OCI-LY3 (cell line): ENCODE data around the gene OXNAD1.

Source experiments
- EZH2phosphoT487 ChIP-seq: fragments of 200-600 bp; shearing (Covaris generic); IDR thresholded peaks from 2 replicates; pipeline ENCODE4 v1.6.1; 2018; ENCODE audit warnings: antibody characterized with exemption, mixed run types, low read depth
- TF ChIP-seq, protein P1 (sequence below): fragments of 200-600, 300-600 bp; sonication (generic); IDR thresholded peaks from 2 replicates; pipeline ENCODE4 v1.5.1; 2014; ENCODE audit warnings: antibody characterized with exemption, low read length, low read depth

DNA sequence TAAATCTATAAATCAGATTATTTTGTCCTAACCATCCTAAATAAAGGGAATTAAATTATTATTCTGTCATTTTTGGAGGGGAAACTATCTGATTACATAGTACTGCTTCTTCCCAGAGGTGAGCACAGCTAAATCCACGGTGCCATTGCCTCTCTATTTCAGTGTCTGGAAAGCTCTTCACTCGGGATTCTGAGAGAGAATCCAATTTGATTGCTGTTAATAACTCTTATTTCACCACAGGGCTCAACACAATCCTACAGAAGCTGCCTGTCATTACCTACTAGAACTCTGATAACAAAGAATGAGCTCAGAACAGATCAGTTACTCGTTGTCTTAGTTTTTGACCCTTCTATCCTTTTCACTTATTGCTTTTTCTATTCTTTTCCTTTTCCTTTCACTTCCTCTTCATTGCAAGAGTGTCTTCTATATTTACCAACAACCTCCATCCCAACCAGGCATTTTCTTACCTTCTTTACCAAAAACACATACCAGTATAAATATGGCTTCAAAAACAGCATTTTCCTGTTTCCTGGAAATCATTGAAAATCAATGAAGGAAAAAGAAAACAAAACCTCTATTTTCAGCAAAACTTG, 30.4 kb downstream of the OXNAD1 start:
- TF ChIP-seq, protein P1, sequence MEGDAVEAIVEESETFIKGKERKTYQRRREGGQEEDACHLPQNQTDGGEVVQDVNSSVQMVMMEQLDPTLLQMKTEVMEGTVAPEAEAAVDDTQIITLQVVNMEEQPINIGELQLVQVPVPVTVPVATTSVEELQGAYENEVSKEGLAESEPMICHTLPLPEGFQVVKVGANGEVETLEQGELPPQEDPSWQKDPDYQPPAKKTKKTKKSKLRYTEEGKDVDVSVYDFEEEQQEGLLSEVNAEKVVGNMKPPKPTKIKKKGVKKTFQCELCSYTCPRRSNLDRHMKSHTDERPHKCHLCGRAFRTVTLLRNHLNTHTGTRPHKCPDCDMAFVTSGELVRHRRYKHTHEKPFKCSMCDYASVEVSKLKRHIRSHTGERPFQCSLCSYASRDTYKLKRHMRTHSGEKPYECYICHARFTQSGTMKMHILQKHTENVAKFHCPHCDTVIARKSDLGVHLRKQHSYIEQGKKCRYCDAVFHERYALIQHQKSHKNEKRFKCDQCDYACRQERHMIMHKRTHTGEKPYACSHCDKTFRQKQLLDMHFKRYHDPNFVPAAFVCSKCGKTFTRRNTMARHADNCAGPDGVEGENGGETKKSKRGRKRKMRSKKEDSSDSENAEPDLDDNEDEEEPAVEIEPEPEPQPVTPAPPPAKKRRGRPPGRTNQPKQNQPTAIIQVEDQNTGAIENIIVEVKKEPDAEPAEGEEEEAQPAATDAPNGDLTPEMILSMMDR = no peak
- no peak for TF ChIP-seq EZH2phosphoT487
